Testis (tissue), 2 donors: ENCODE data around the gene IFIT1B.

Experiments used
- CTCF ChIP-seq, 3 experiments: fragments of 450-650 bp in 2 of 3; fragments of 200-600 bp in 1 of 3; sonication (generic) in 1 of 3; IDR thresholded peaks; one replicate each; pipeline ENCODE4 v1.5.1; 2016 to 2019; ENCODE audit warnings: antibody characterized with exemption in 3 of 3, mild to moderate bottlenecking in 2 of 3, moderate library complexity in 1 of 3
- POLR2A ChIP-seq: fragments of 450-650 bp; IDR thresholded peaks from one replicate; pipeline ENCODE4 v1.6.1; 2017; ENCODE audit warnings: antibody characterized with exemption, mild to moderate bottlenecking, moderate library complexity

GRCh38 chr10:89368129-89368528 is 9.7 kb upstream of the IFIT1B start:
- no peak for TF ChIP-seq POLR2A
- TF ChIP-seq CTCF (IDR thresholded peaks at IDR 0.05) = no peak
